Muscle of leg (tissue), 11 donors: ENCODE data around the gene CFAP299. TPM values are rescaled to one million over a fixed set of nuclear protein-coding genes. Genes with fewer than 3 reads are reported as not detected.

ENCODE experiments used
- DNase-seq: peaks from one replicate; pipeline ENCODE4 v3.0.0; 2013
- H3K27ac ChIP-seq: one replicate; pipeline ENCODE4 v1.5.1; 2013; ENCODE audit warnings: mild to moderate bottlenecking, low read length, control low read depth
- H3K27me3 ChIP-seq: one replicate; pipeline ENCODE4 v1.6.1; 2013; ENCODE audit warnings: low read length; ENCODE audit not compliant: control insufficient read depth, insufficient read depth
- H3K36me3 ChIP-seq: one replicate; pipeline ENCODE4 v1.6.1; 2013; ENCODE audit warnings: low read length; ENCODE audit not compliant: control insufficient read depth, insufficient read depth
- H3K4me1 ChIP-seq: one replicate; pipeline ENCODE4 v1.6.1; 2013; ENCODE audit warnings: low read length; ENCODE audit not compliant: control insufficient read depth, insufficient read depth
- H3K4me3 ChIP-seq: one replicate; pipeline ENCODE4 v1.5.1; 2013; ENCODE audit warnings: low read length, control low read depth
- H3K9me3 ChIP-seq: replicated peaks from 2 replicates; pipeline ENCODE4 v1.6.1; 2013; ENCODE audit warnings: low read depth, low read length; ENCODE audit not compliant: control insufficient read depth
- WGBS: methylation state at CpG from one replicate; pipeline ENCODE4 v1.1.5; 2013; ENCODE audit warnings: missing lambda C conversion rate; ENCODE audit not compliant: insufficient coverage; 5-methylcytosine and 5-hydroxymethylcytosine counted together
- polyA plus RNA-seq, 8 donors: library from polyadenylated mRNA; unstranded; fragments of 120-200 nt; gene quantifications; one replicate each; pipeline versions ENCODE4 v1.2.1 to v1.2.3, GENCODE V29; 2013; ENCODE audit warnings: inconsistent platforms in 1 of 8, low replicate concordance in 1 of 8; ENCODE audit not compliant: insufficient read length in 8 of 8, insufficient read depth in 1 of 8
- total RNA-seq: library from RNA; stranded (reverse); fragments of 120-200 nt; gene quantifications from one replicate; pipeline ENCODE4 v1.2.4, GENCODE V29; 2013

The CFAP299 gene
- total and polyA plus RNA-seq, 9 donors: 0.09 to 0.53 (median 0.35) TPM; not detected in 5

- H3K36me3 ChIP-seq: no peaks in the 10 kb centered on the region
- DNase-seq: no peak
- H3K4me1 ChIP-seq: no peaks in the 10 kb centered on the region
- H3K9me3 ChIP-seq: no peaks in the 10 kb centered on the region
- H3K4me3 ChIP-seq: no peak overlapping the region
- no peaks in the 10 kb centered on the region for H3K27me3 ChIP-seq
- H3K27ac ChIP-seq: no peak overlapping the region
- no CpG with 5 or more reads among the region's 3 CpGs for WGBS
Measured at GRCh38 chr4:80956421-80956820, 620.9 kb downstream of the CFAP299 start.

GRCh38 chr4:80963051-80963450 is 627.5 kb downstream of the CFAP299 start:
- no peak overlapping the region for H3K27ac ChIP-seq
- H3K9me3 ChIP-seq: no peaks in the 10 kb centered on the region
- no peaks in the 10 kb centered on the region for H3K36me3 ChIP-seq
- no peak overlapping the region for H3K4me3 ChIP-seq
- no peaks in the 10 kb centered on the region for H3K27me3 ChIP-seq
- H3K4me1 ChIP-seq: no peaks in the 10 kb centered on the region
- DNase-seq: no peak
- WGBS: 100% methylated on average over 1 of the region's 2 CpGs

- no peak for DNase-seq
- H3K36me3 ChIP-seq: no peaks in the 10 kb centered on the region
- H3K4me1 ChIP-seq: no peaks in the 10 kb centered on the region
- no peak overlapping the region for H3K4me3 ChIP-seq
- H3K27me3 ChIP-seq: no peaks in the 10 kb centered on the region
- 92% methylated on average over 4 of the region's 4 CpGs for WGBS
- no peaks in the 10 kb centered on the region for H3K9me3 ChIP-seq
- no peak overlapping the region for H3K27ac ChIP-seq
Measured at GRCh38 chr4:80967346-80967745, 631.8 kb downstream of the CFAP299 start.

DNA sequence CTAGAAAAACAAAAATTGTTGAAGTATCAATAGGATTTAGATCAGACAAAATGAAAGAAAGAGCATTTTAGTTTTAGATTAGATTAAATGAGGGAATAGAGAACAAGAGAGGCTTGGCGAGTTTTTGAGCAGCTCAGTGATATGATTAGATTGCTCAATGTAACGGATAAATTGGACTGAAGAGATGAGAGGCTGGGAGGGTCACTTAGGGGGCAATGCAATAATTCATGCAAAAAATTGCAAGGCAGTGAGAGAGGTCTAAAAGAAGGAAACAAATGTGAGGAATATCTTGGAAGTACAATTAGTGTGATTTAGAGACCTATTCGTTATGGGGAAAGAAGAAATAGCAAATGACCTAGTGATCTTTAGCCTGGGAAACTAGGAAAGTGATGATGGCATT is 644.7 kb downstream of the CFAP299 start:
- Histone ChIP-seq H3K27me3 (no peaks in the 10 kb centered on the region), H3K4me1 (no peaks in the 10 kb centered on the region), H3K9me3 (no peaks in the 10 kb centered on the region), H3K27ac (no peak overlapping the region), H3K4me3 (no peak overlapping the region), H3K36me3 (no peaks in the 10 kb centered on the region)
- DNase-seq: no peak
- 80% methylated on average over 2 of the region's 3 CpGs for WGBS

- peak; percentile 1 for DNase-seq
- Histone ChIP-seq H3K4me3 (no peak overlapping the region), H3K4me1 (no peaks in the 10 kb centered on the region), H3K27me3 (no peaks in the 10 kb centered on the region), H3K27ac (no peak overlapping the region), H3K9me3 (no peaks in the 10 kb centered on the region), H3K36me3 (no peaks in the 10 kb centered on the region)
Measured at GRCh38 chr4:80986011-80986410, 650.5 kb downstream of the CFAP299 start.

DNA sequence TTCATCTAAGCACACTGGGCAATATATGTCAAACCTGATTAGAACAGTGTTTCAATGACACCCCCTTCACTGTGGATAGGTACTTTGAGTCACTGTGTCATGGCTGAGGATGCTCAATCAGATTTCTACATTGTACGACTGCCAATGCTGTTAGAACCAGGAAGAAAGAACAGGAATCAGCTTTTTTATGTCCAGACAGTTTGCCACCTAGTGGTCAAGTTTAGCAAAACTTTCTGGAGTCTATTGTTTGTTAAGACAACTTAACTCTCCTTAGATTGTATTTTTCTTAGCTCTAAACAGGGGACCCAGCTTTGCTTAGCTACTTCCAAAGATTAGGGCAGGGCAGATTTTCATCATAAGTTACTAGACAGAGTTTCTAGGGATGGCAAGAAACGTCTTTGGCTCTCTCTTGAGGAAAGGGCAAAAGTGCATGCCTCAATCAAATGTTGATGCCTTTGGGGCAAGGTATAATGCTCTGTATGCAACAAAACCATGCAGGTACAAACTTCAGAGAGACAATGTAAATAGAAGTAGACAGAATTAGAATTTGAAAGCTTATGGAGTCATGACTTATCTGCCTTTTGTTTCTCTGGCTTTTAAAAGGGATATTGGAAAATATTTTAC is 654.5 kb downstream of the CFAP299 start:
- DNase-seq: peak; percentile 84
- Histone ChIP-seq H3K36me3 (no peaks in the 10 kb centered on the region), H3K4me1 (no peaks in the 10 kb centered on the region), H3K27ac (no peak overlapping the region), H3K9me3 (no peaks in the 10 kb centered on the region), H3K4me3 (no peak overlapping the region), H3K27me3 (no peaks in the 10 kb centered on the region)
- WGBS: no CpG with 5 or more reads among the region's 2 CpGs

DNA sequence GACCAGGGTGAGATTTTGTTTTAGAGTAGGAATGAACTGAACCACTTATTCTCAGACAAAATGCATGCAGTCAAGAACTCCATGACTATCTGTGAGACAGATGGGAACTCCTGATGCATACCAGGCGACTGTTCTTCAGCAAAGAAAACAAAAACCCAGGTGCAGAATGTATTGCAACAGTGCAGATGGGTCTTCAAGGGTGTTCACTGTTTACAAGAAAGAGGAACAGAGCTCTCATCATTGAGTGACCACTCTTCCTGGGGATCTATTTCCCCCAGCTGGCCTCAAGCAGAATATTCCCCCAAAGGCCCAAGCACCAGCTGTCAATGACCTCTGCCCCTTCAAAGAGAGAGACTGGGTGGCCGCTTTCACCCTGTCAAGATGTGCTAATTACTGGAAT is 655.3 kb downstream of the CFAP299 start:
- no peaks in the 10 kb centered on the region for H3K4me1 ChIP-seq
- H3K36me3 ChIP-seq: no peaks in the 10 kb centered on the region
- 40% methylated on average over 1 of the region's 2 CpGs for WGBS
- no peaks in the 10 kb centered on the region for H3K9me3 ChIP-seq
- H3K27ac ChIP-seq: no peak overlapping the region
- no peaks in the 10 kb centered on the region for H3K27me3 ChIP-seq
- H3K4me3 ChIP-seq: no peak overlapping the region
- DNase-seq: peak; percentile 19

GRCh38 chr4:80999943-81000342 is 664.4 kb downstream of the CFAP299 start:
- no peak for DNase-seq
- no peak overlapping the region for H3K4me3 ChIP-seq
- no peaks in the 10 kb centered on the region for H3K4me1 ChIP-seq
- H3K9me3 ChIP-seq: no peaks in the 10 kb centered on the region
- no peak overlapping the region for H3K27ac ChIP-seq
- H3K27me3 ChIP-seq: no peaks in the 10 kb centered on the region
- no CpG with 5 or more reads among the region's 3 CpGs for WGBS
- no peaks in the 10 kb centered on the region for H3K36me3 ChIP-seq

DNA sequence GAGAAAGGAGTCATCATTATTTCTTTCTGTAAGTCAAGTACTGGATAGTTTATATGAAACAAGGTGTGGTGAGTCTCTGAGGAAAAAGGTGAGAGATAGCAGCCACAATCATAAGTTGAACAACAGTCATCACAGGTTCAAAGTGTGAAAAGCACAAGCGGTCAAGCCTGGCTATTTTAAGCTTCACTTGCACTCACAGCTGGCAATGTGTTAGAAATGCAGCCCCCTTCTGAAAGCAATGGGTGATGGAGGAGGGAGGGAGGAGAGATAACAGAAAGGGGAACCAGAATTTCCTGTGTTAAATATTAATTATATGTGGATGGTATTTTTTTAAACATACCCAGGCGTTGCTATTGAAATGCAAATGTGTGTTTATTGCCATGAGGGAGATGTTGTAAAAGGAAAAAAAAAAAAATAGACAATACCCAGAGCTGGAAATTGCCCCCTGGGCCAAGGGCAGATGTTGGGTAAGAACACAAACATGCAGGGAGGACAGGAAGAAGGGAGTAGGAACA is 668.1 kb downstream of the CFAP299 start:
- H3K4me1 ChIP-seq: no peaks in the 10 kb centered on the region
- no peaks in the 10 kb centered on the region for H3K36me3 ChIP-seq
- WGBS: no CpG with 5 or more reads among the region's 2 CpGs
- H3K4me3 ChIP-seq: no peak overlapping the region
- DNase-seq: no peak
- H3K27me3 ChIP-seq: no peaks in the 10 kb centered on the region
- H3K9me3 ChIP-seq: no peaks in the 10 kb centered on the region
- H3K27ac ChIP-seq: no peak overlapping the region

DNA sequence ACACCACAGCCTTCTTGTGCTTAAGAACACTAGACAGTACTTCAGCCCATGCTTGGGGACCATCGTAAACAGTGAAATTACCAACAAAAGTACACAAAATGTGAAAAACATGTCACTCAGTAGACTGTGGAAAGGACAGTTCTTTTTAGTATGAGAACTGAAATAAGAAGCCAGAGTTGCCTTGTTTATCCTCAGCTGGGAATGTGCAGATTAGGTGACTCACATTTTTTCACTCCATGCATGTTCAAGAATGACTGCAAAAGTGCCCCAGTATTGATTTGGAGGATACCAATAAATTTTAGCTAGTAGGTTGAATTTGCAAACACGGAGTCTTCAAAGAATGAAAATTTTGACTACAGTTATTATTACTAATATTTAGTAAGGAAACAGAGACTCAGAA is 671.9 kb downstream of the CFAP299 start:
- WGBS: no CpG with 5 or more reads among the region's 2 CpGs
- H3K36me3 ChIP-seq: no peaks in the 10 kb centered on the region

More for the DNA sequence above, 671.9 kb downstream of the CFAP299 start:
- Histone ChIP-seq H3K27ac (no peak overlapping the region), H3K27me3 (no peaks in the 10 kb centered on the region), H3K4me1 (no peaks in the 10 kb centered on the region), H3K4me3 (no peak overlapping the region), H3K9me3 (no peaks in the 10 kb centered on the region)
- DNase-seq: no peak
